MM.1S (cell line): Measurements from ENCODE around the gene PLXNA4.

Experiments used
- CTCF ChIP-seq: fragments of 300-600 bp; sonication (generic); IDR thresholded peaks from 2 replicates; pipeline ENCODE4 v1.5.1; 2016; ENCODE audit warnings: antibody characterized with exemption, low read length, mixed read lengths
- EZH2phosphoT487 ChIP-seq: fragments of 300-600 bp; sonication (generic); IDR thresholded peaks from 2 replicates; pipeline ENCODE4 v1.6.1; 2018; ENCODE audit warnings: antibody characterized with exemption, low read length

- TF ChIP-seq CTCF (no peak), EZH2phosphoT487 (no peak)
Measured at GRCh38 chr7:132420527-132420926, 155.7 kb downstream of the PLXNA4 start.
